H9 (cell line): ENCODE data around the gene SLC41A1. TPM values are rescaled to one million over a fixed set of nuclear protein-coding genes. Genes with fewer than 3 reads are reported as not detected.

Experiments
- DNase-seq: peaks from one replicate; pipeline ENCODE4 v3.0.0-alpha.2; 2017
- H2AFZ ChIP-seq: one replicate; pipeline ENCODE4 v1.6.1; 2013; ENCODE audit warnings: mild to moderate bottlenecking, low read length, control low read depth, moderate library complexity
- H2AK5ac ChIP-seq: 2 replicates; pipeline ENCODE4 v1.6.1; 2013; ENCODE audit warnings: low read length, control low read depth, mixed read lengths; ENCODE audit not compliant: insufficient read length
- H2BK120ac ChIP-seq: one replicate; pipeline ENCODE4 v1.6.1; 2013; ENCODE audit warnings: low read depth, mild to moderate bottlenecking, low read length, control low read depth, inconsistent platforms; ENCODE audit not compliant: poor library complexity, severe bottlenecking
- H2BK12ac ChIP-seq: 2 replicates; pipeline ENCODE4 v1.6.1; 2013; ENCODE audit warnings: low read length, control low read depth, mixed read lengths, low read depth; ENCODE audit not compliant: insufficient read length
- H2BK15ac ChIP-seq: 2 replicates; pipeline ENCODE4 v1.6.1; 2013; ENCODE audit warnings: low read depth, low read length, control low read depth
- H2BK20ac ChIP-seq: one replicate; pipeline ENCODE4 v1.6.1; 2013; ENCODE audit warnings: low read depth, mild to moderate bottlenecking, low read length, control low read depth, inconsistent platforms; ENCODE audit not compliant: poor library complexity, severe bottlenecking
- H2BK5ac ChIP-seq: 2 replicates; pipeline ENCODE4 v1.6.1; 2013; ENCODE audit warnings: low read length, control low read depth, mixed read lengths; ENCODE audit not compliant: insufficient read length
- H3K14ac ChIP-seq: 2 replicates; pipeline ENCODE4 v1.6.1; 2013; ENCODE audit warnings: low read length, control low read depth; ENCODE audit not compliant: insufficient read depth
- H3K18ac ChIP-seq: 2 replicates; pipeline ENCODE4 v1.6.1; 2013; ENCODE audit warnings: low read depth, mild to moderate bottlenecking, mixed read lengths, low read length, control low read depth; ENCODE audit not compliant: insufficient read length
- H3K23ac ChIP-seq: 2 replicates; pipeline ENCODE4 v1.6.1; 2013; ENCODE audit warnings: low read length, control low read depth, mixed read lengths, low read depth; ENCODE audit not compliant: insufficient read length
- H3K23me2 ChIP-seq: 2 replicates; pipeline ENCODE4 v1.6.1; 2013; ENCODE audit warnings: low read depth, mild to moderate bottlenecking, mixed read lengths, low read length, control low read depth; ENCODE audit not compliant: insufficient read length, poor library complexity, severe bottlenecking
- H3K27ac ChIP-seq: 2 replicates; pipeline ENCODE4 v1.5.1; 2013; ENCODE audit warnings: low read length, control low read depth, mixed read lengths, low read depth; ENCODE audit not compliant: insufficient read length
- H3K27me3 ChIP-seq: 2 replicates; pipeline ENCODE4 v1.6.1; 2013; ENCODE audit warnings: low read length, control low read depth, inconsistent platforms; ENCODE audit not compliant: insufficient read depth
- H3K4ac ChIP-seq: 2 replicates; pipeline ENCODE4 v1.6.1; 2013; ENCODE audit warnings: low read depth, mild to moderate bottlenecking, control low read depth, inconsistent platforms, low read length, moderate library complexity
- H3K4me1 ChIP-seq: 2 replicates; pipeline ENCODE4 v1.6.1; 2013; ENCODE audit warnings: low read length, control low read depth, inconsistent platforms; ENCODE audit not compliant: insufficient read depth
- H3K4me2 ChIP-seq: 2 replicates; pipeline ENCODE4 v1.6.1; 2013; ENCODE audit warnings: low read length, control low read depth, mixed read lengths; ENCODE audit not compliant: insufficient read length, insufficient read depth
- H3K56ac ChIP-seq: 2 replicates; pipeline ENCODE4 v1.6.1; 2013; ENCODE audit warnings: low read depth, mild to moderate bottlenecking, mixed read lengths, low read length, control low read depth; ENCODE audit not compliant: insufficient read length
- H3K79me1 ChIP-seq: 2 replicates; pipeline ENCODE4 v1.6.1; 2013; ENCODE audit warnings: low read depth, mild to moderate bottlenecking, moderate library complexity, low read length, control low read depth, inconsistent platforms; ENCODE audit not compliant: insufficient read depth, poor library complexity, severe bottlenecking
- H3K79me2 ChIP-seq: 2 replicates; pipeline ENCODE4 v1.6.1; 2013; ENCODE audit warnings: low read length, control low read depth, inconsistent platforms; ENCODE audit not compliant: insufficient read depth
- H3K9ac ChIP-seq: 2 replicates; pipeline ENCODE4 v1.6.1; 2013; ENCODE audit warnings: low read length, control low read depth, mixed read lengths; ENCODE audit not compliant: insufficient read length; ENCODE audit errors: extremely low read depth
- H3K9me3 ChIP-seq: one replicate; pipeline ENCODE4 v1.6.1; 2013; ENCODE audit warnings: low read depth, low read length, inconsistent platforms; ENCODE audit not compliant: control insufficient read depth
- H3T11ph ChIP-seq: one replicate; pipeline ENCODE4 v1.6.1; 2013; ENCODE audit warnings: mild to moderate bottlenecking, low read length, control low read depth, inconsistent platforms
- H4K20me1 ChIP-seq: one replicate; pipeline ENCODE4 v1.6.1; 2013; ENCODE audit not compliant: control insufficient read depth, insufficient read length, insufficient read depth
- H4K5ac ChIP-seq: 2 replicates; pipeline ENCODE4 v1.6.1; 2013; ENCODE audit warnings: low read depth, mild to moderate bottlenecking, mixed read lengths, low read length, control low read depth; ENCODE audit not compliant: insufficient read length
- H4K8ac ChIP-seq: replicated peaks from 2 replicates; pipeline ENCODE4 v1.6.1; 2013; ENCODE audit warnings: low read length, control low read depth, mixed read lengths, low read depth; ENCODE audit not compliant: insufficient read length
- H4K91ac ChIP-seq: 2 replicates; pipeline ENCODE4 v1.6.1; 2013; ENCODE audit warnings: low read depth, mild to moderate bottlenecking, moderate library complexity, mixed read lengths, low read length, control low read depth; ENCODE audit not compliant: insufficient read length
- H3K27ac Mint-ChIP-seq, 3 experiments: 2 replicates in 2 of 3; 3 replicates in 1 of 3; pipeline ENCODE4 v1.8.0; 2020 to 2021; ENCODE audit warnings: mixed read lengths in 3 of 3, mild to moderate bottlenecking in 1 of 3, moderate library complexity in 1 of 3
- H3K27me3 Mint-ChIP-seq: 2 replicates; pipeline ENCODE4 v1.8.0; 2021; ENCODE audit warnings: low read depth, mild to moderate bottlenecking, moderate library complexity, mixed read lengths
- H3K36me3 Mint-ChIP-seq, 3 experiments: 2 replicates in 2 of 3; 3 replicates in 1 of 3; pipeline ENCODE4 v1.8.0; 2020 to 2021; ENCODE audit warnings: low read depth in 3 of 3, mixed read lengths in 3 of 3; ENCODE audit not compliant: insufficient read depth in 1 of 3
- H3K4me1 Mint-ChIP-seq, 2 experiments: 2 replicates each; pipeline ENCODE4 v1.8.0; 2020; ENCODE audit warnings: mixed read lengths in 2 of 2
- H3K4me3 Mint-ChIP-seq, 2 experiments: 2 replicates in 1 of 2; 3 replicates in 1 of 2; pipeline ENCODE4 v1.8.0; 2020 to 2021; ENCODE audit warnings: mild to moderate bottlenecking in 2 of 2, mixed read lengths in 2 of 2, moderate library complexity in 1 of 2
- H3K9me3 Mint-ChIP-seq, 2 experiments: 2 replicates in 1 of 2; 3 replicates in 1 of 2; pipeline ENCODE4 v1.8.0; 2020; ENCODE audit warnings: mild to moderate bottlenecking in 2 of 2, mixed read lengths in 2 of 2, moderate library complexity in 1 of 2
- WGBS: extraction: QIAGEN DNeasy Blood & Tissue Kit; methylation state at CpG from one replicate; pipeline ENCODE4 v1.1.7; 2013; ENCODE audit warnings: missing lambda C conversion rate, low lambda C conversion rate, mixed read lengths; ENCODE audit not compliant: insufficient read length; ENCODE audit errors: extremely low coverage; 5-methylcytosine and 5-hydroxymethylcytosine counted together
- total RNA-seq: library from RNA; stranded (reverse); gene quantifications from 2 replicates; pipeline ENCODE4 v1.2.1, GENCODE V29; 2021
- TF ChIP-seq, protein P1 (sequence below): fragments of 200-600 bp; sonication (generic); conservative IDR thresholded peaks from 3 replicates; pipeline ENCODE4 v1.8.0; 2021; ENCODE audit warnings: antibody characterized with exemption, mild to moderate bottlenecking

Gene SLC41A1
- total RNA-seq, 1 experiment from 2014 or later, result 18.2 TPM

DNA sequence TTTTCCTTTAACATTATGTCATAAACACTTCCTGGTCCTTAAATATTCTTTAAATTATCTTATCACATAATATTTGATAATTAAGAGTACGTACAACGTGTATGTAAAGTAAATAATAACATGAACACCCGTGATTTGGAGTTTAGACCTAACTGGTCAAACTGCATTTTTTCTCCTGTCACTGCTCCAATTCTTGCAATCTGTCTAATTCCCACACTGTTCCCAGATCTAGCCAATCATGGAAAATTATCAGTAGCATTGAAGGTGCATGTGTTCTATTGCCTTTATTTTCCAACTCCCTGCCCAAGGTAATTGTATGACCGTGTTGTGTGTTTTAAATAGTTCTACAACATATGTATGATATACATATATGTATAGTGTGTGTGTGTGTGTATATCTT is 39.0 kb upstream of the SLC41A1 start:
- Mint-ChIP-seq H3K4me3 (no peak overlapping the region), H3K4me1 (no peaks in the 10 kb centered on the region), H3K9me3 (peaks cover 12 to 17% of the 10 kb centered on the region in 2 experiments), H3K36me3 (peaks cover 8 to 19% (median 16%) of the 10 kb centered on the region in 3 experiments), H3K27ac (no peak overlapping the region), H3K27me3 (no peaks in the 10 kb centered on the region)
- H2BK15ac ChIP-seq, result no peak overlapping the region
- H3K14ac ChIP-seq, result no peak overlapping the region
- H2BK20ac ChIP-seq, result no peak overlapping the region
- H3T11ph ChIP-seq, result no peak overlapping the region
- H2AK5ac ChIP-seq, result no peak overlapping the region
- no peaks in the 10 kb centered on the region for H3K79me1 ChIP-seq
- no peaks in the 10 kb centered on the region for H4K20me1 ChIP-seq
- H3K4me2 ChIP-seq, result no peak overlapping the region
- WGBS, result no CpG with 5 or more reads among the region's 4 CpGs
- H3K23ac ChIP-seq, result no peak overlapping the region
- H2BK120ac ChIP-seq, result no peak overlapping the region
- no peak overlapping the region for H4K5ac ChIP-seq
- no peak overlapping the region for H2AFZ ChIP-seq
- no peaks in the 10 kb centered on the region for H3K79me2 ChIP-seq
- no peak overlapping the region for H3K9ac ChIP-seq
- H3K18ac ChIP-seq, result no peak overlapping the region
- no peaks in the 10 kb centered on the region for H3K27me3 ChIP-seq
- H2BK5ac ChIP-seq, result no peak overlapping the region
- no peak overlapping the region for H4K91ac ChIP-seq
- TF ChIP-seq, protein P1, sequence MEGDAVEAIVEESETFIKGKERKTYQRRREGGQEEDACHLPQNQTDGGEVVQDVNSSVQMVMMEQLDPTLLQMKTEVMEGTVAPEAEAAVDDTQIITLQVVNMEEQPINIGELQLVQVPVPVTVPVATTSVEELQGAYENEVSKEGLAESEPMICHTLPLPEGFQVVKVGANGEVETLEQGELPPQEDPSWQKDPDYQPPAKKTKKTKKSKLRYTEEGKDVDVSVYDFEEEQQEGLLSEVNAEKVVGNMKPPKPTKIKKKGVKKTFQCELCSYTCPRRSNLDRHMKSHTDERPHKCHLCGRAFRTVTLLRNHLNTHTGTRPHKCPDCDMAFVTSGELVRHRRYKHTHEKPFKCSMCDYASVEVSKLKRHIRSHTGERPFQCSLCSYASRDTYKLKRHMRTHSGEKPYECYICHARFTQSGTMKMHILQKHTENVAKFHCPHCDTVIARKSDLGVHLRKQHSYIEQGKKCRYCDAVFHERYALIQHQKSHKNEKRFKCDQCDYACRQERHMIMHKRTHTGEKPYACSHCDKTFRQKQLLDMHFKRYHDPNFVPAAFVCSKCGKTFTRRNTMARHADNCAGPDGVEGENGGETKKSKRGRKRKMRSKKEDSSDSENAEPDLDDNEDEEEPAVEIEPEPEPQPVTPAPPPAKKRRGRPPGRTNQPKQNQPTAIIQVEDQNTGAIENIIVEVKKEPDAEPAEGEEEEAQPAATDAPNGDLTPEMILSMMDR, result no peak
- H3K56ac ChIP-seq, result no peak overlapping the region
- no peak overlapping the region for H4K8ac ChIP-seq
- H3K27ac ChIP-seq, result no peak overlapping the region
- no peaks in the 10 kb centered on the region for H3K9me3 ChIP-seq
- H3K4me1 ChIP-seq, result no peaks in the 10 kb centered on the region
- no peak for DNase-seq
- no peaks in the 10 kb centered on the region for H3K23me2 ChIP-seq
- H3K4ac ChIP-seq, result no peak overlapping the region
- H2BK12ac ChIP-seq, result no peak overlapping the region
